Measurements from ENCODE around the gene PPP1R26.

PPP1R26 gene

DNA sequence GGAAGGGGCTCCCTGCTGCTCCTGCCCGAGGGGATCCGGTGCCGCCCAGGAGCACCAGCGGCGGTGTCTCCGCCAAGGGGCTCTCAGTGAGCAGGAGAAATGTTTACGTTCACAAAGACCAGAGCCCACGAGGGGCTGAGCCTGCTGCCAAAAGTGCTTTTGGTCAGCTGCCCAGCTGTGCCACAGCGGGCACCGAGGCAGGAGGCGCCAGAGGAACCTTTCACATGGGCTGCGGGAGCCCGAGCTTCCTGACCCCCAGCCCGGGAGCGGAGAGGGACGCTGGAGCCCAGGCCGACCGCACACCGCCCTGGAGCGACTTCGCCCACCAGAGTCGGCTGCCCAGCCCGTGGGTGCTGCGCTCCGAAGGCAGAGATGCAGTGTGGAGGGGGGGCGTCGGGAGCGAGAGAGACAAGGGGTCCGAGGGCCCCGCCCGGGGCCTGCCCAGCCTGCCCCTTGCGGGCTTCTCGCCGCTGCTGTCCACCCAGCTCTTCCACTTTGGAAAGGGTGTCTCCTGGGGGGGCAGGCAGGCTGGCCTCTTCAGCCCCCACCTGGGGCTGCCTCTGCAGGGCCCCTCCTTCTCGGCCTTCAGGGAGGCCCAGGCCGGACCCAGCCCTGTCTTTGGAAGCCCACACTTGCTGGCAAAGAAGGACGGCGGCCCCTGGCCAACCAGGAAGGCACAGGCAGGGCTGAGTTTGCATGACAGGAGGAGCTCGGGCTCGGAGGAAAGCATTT, 7.9 kb downstream of the PPP1R26 start:
- H3K27ac ChIP-seq, result no peak overlapping the region
- no peak for TF ChIP-seq ZFX (IDR thresholded peaks at IDR 0.05)
- TF ChIP-seq, protein P1, sequence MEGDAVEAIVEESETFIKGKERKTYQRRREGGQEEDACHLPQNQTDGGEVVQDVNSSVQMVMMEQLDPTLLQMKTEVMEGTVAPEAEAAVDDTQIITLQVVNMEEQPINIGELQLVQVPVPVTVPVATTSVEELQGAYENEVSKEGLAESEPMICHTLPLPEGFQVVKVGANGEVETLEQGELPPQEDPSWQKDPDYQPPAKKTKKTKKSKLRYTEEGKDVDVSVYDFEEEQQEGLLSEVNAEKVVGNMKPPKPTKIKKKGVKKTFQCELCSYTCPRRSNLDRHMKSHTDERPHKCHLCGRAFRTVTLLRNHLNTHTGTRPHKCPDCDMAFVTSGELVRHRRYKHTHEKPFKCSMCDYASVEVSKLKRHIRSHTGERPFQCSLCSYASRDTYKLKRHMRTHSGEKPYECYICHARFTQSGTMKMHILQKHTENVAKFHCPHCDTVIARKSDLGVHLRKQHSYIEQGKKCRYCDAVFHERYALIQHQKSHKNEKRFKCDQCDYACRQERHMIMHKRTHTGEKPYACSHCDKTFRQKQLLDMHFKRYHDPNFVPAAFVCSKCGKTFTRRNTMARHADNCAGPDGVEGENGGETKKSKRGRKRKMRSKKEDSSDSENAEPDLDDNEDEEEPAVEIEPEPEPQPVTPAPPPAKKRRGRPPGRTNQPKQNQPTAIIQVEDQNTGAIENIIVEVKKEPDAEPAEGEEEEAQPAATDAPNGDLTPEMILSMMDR (conservative IDR thresholded peaks at IDR 0.05), result no peak

DNA sequence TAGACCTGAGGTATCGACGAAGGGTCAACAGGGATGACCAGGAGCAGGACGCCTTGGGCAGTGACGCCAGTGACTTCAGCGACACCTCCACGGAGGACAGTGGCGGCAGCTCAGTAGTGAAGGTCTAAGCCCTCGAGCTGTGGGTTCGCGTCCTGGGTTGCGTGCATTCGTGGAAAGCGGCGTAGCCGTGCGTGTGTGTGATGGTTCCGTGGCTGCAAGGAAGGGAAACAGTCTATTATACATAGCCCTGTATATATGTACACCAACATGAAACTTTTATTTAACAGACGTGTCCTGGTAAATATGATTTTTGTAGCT, 8.4 kb downstream of the PPP1R26 start:
- H3K27ac ChIP-seq, result no peak overlapping the region
- no peak for TF ChIP-seq ZFX (IDR thresholded peaks at IDR 0.05)
- TF ChIP-seq, protein P1 (conservative IDR thresholded peaks at IDR 0.05), result no peak

DNA sequence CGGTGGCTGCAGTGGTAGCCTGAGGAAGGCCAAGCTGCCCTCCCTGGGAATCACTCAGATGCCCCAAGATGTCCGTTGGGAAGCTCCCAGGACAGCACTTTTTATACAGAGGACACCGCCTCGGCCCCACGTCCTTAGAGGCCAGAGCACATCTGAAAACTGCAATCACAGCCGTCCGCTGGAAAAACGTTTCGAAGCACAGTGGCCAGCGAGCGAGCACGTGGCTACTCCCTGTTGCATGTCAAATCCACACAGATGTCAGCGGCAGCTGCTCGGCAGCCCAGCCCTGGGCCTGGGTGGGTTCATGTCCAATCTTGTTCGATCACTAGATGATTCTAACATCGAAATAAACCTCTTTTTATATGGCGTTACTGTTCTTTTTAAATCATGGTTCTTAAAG, 8.9 kb downstream of the PPP1R26 start:
- H3K27ac ChIP-seq, result no peak overlapping the region
- TF ChIP-seq, protein P1 (conservative IDR thresholded peaks at IDR 0.05), result no peak

DNA sequence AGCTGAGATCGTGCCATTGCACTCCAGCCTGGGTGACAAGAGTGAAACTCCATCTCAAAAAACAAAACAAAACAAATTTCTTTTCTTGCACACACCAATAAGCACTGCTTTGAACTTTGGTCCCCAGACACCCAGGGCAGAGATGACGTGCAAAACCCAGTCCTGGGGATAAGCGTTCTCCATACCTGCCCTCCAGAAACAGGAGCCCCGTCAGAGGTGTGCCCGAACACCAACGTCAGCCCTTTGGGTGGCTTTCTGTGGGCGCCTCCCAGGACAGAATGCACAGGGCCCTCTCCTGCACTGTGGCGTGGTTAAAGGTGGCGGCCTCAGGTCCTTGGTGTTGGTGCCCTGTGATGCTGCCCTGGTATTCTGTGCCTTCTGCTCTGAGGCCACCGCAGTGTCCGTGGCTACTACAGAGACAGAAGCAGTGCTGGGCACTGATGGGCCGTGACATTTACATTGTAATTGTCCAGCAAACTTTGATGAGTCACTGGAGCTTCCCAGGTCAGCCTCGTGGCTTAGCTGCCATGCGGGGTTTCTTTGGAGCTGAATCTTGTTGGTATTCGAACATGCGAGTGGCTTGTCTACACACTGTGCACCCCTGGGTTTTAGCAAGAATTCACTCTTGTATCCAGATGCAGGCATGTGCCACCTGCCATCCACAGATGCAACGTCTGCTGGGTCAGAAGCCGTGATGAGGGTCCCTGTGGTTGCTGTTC, 9.8 kb downstream of the PPP1R26 start:
- TF ChIP-seq, protein P1 (conservative IDR thresholded peaks at IDR 0.05), result no peak
- TF ChIP-seq ZFX (IDR thresholded peaks at IDR 0.05), result no peak
- H3K27ac ChIP-seq, result no peak overlapping the region

DNA sequence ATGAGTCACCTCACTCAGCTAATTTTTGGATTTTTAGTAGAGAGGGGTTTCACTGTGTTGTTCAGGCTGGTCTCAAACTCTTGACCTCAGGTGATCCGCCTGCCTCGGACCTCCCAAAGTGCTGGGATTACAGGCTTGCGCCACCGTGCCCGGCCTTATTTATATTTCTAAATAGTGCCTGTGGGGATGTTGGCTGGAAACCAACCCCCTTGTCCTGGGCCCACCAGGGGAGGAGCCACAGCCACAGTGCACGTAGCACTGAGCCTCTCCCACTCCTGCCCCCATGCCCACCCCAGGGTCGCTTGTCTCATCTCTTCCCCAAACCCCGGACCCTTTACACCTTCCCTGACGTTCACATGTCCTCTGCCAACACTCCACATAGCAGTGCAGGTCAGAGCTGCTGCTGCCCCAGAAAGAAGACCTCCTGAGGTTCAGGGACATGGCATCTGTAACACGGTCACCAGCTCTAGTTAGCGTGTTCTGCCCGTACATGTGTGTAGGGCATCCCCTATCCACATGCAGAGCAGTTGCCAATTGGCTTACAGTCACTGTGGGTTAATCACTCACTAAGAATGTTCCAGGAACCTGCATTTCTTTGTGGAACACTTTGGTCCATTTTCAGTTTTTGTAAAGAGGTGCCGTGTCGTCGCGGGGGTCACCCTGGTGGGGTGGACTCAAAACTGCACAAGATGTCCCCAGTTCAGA, 10.7 kb downstream of the PPP1R26 start:
- H3K27ac ChIP-seq, result no peak overlapping the region
- TF ChIP-seq, protein P1 (conservative IDR thresholded peaks at IDR 0.05), result no peak
- TF ChIP-seq ZFX (IDR thresholded peaks at IDR 0.05), result no peak

DNA sequence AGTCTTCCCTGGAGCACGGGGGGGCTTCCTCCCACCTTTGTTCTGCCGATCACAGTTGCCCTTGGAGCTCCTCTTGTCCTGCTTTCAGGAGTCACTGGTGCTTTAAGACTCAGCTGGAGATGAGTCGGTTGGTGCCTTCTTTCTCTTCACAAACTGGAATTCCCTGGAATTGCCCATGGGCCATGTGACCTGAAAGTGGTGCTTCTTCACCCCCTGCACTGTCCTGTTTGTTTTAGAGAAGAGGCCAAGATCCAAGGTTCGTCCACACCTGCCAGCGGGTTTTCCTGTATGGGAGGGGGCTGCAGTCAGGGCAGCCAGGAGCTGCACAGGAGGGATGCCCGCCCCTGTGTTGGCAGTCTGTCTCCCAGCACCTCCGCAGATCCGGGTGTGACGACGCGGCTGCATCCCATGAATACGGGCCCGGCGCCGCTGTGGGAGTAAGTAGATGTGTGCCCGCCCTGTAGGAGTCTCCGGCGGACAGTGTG, 11.4 kb downstream of the PPP1R26 start:
- TF ChIP-seq, protein P1 (conservative IDR thresholded peaks at IDR 0.05), result no peak
- no peak for TF ChIP-seq ZFX (IDR thresholded peaks at IDR 0.05)
- no peak overlapping the region for H3K27ac ChIP-seq

DNA sequence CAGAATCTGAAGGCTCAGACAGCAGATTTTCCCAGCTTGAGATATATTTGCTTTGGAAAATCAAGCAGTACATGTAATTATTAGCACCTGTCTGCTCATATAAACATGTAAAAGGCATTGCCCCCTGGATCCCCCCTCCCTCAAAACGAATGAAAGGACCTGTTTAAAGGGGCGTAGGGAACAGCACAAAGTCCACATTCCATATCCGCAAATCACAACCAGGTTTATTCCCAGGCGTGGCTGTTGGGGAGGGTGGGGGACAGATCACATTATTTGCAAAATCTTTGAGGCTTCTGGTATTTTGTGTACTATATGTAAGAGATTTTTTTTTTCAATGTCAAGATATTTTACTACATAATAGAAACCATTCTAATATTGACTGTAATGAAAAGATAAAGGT, 12.2 kb downstream of the PPP1R26 start:
- no peak overlapping the region for H3K27ac ChIP-seq
- TF ChIP-seq, protein P1 (conservative IDR thresholded peaks at IDR 0.05), result no peak
- TF ChIP-seq ZFX (IDR thresholded peaks at IDR 0.05), result no peak

Data from C4-2B (cell line).